OCI-LY7 (cell line): ENCODE data around the gene AKAP11. TPM values are rescaled to one million over a fixed set of nuclear protein-coding genes. Genes with fewer than 3 reads are reported as not detected.

Experiments used
- BruUV-seq: library from RNA; stranded (reverse); fragments of 400-500 nt; replicated peaks from 2 replicates; lab custom pipeline; 2021; lab: Mats Ljungman, UMichigan
- CTCF ChIA-PET: fragments of 300-600 bp; sonication (Branson Sonifier 250); formaldehyde crosslinking; loops from one replicate; lab custom pipeline; 2022; ENCODE audit warnings: antibody characterized with exemption; ENCODE audit not compliant: unreplicated experiment; lab: Charles Lee
- POLR2A ChIA-PET: fragments of 300-600 bp; sonication (Branson Sonifier 250); formaldehyde crosslinking; loops from one replicate; lab custom pipeline; 2022; ENCODE audit warnings: antibody characterized with exemption; lab: Charles Lee
- DNase-seq: peaks from one replicate; pipeline ENCODE4 v3.0.0-alpha.2; 2015; ENCODE audit warnings: low spot score
- H2AFZ ChIP-seq: fragments of 200-600 bp; sonication (generic), shearing (Covaris generic); 2 replicates; pipeline ENCODE4 v1.6.1; 2014; ENCODE audit warnings: mild to moderate bottlenecking, antibody characterized with exemption, low read length, moderate library complexity
- H3K27ac ChIP-seq: fragments of 200-600 bp; sonication (generic); 2 replicates; pipeline ENCODE4 v1.5.1; 2014; ENCODE audit warnings: mixed run types, low read depth, mild to moderate bottlenecking, moderate library complexity, low read length, inconsistent platforms; ENCODE audit not compliant: poor library complexity, severe bottlenecking
- H3K36me3 ChIP-seq: fragments of 200-600 bp; sonication (generic); 2 replicates; pipeline ENCODE4 v1.6.1; 2014; ENCODE audit warnings: mild to moderate bottlenecking, antibody characterized with exemption, low read length, moderate library complexity, mixed read lengths; ENCODE audit not compliant: insufficient read depth
- H3K4me1 ChIP-seq: fragments of 200-600 bp; sonication (generic); 2 replicates; pipeline ENCODE4 v1.5.1; 2014; ENCODE audit warnings: mild to moderate bottlenecking, low read length; ENCODE audit not compliant: insufficient read depth, poor library complexity, severe bottlenecking
- H3K4me2 ChIP-seq: fragments of 200-600 bp; sonication (generic); 2 replicates; pipeline ENCODE4 v1.6.1; 2014; ENCODE audit warnings: mild to moderate bottlenecking, low read length
- H3K4me3 ChIP-seq: fragments of 200-600 bp; sonication (generic); 2 replicates; pipeline ENCODE4 v1.5.1; 2014; ENCODE audit warnings: mild to moderate bottlenecking, low read depth, low read length; ENCODE audit not compliant: poor library complexity, severe bottlenecking
- H3K79me2 ChIP-seq: fragments of 200-600 bp; sonication (generic); 2 replicates; pipeline ENCODE4 v1.6.1; 2016; ENCODE audit warnings: low read depth, mild to moderate bottlenecking, low read length, moderate library complexity, mixed read lengths; ENCODE audit not compliant: insufficient read depth
- H3K9me2 ChIP-seq: fragments of 200-600 bp; sonication (generic); 2 replicates; pipeline ENCODE4 v1.6.1; 2016; ENCODE audit warnings: mild to moderate bottlenecking, low read length, mixed read lengths; ENCODE audit not compliant: insufficient read depth
- H3K9me3 ChIP-seq: fragments of 200-600 bp; sonication (generic); 2 replicates; pipeline ENCODE4 v1.6.1; 2014; ENCODE audit warnings: mild to moderate bottlenecking, mixed run types, low read length, mixed read lengths
- H4K20me1 ChIP-seq: fragments of 200-600 bp; sonication (generic); 2 replicates; pipeline ENCODE4 v1.6.1; 2014; ENCODE audit warnings: mild to moderate bottlenecking, antibody characterized with exemption, low read length, moderate library complexity, mixed read lengths; ENCODE audit not compliant: insufficient read depth
- CTCF ChIP-seq: fragments of 200-600 bp; sonication (generic); conservative IDR thresholded peaks from 2 replicates; pipeline ENCODE4 v1.5.1; 2014; ENCODE audit warnings: mild to moderate bottlenecking, antibody characterized with exemption, low read length, moderate library complexity, mixed read lengths
- EZH2phosphoT487 ChIP-seq: fragments of 200-600 bp; sonication (generic); IDR thresholded peaks from 2 replicates; pipeline ENCODE4 v1.6.1; 2018; ENCODE audit warnings: low read depth, borderline replicate concordance, mild to moderate bottlenecking, mixed run types, antibody characterized with exemption, low read length, moderate library complexity, mixed read lengths
- intact Hi-C: fragments of 100-400 bp; cut with micrococcal nuclease; formaldehyde crosslinking; loops from one replicate; pipeline ENCODE4 v1.10.0; 2022; ENCODE audit not compliant: unreplicated experiment
- total RNA-seq, 2 experiments: library from RNA; depleted of rRNA in 1 of 2; stranded (reverse); fragments of >200 nt in 1 of 2; shearing (Covaris generic) in 1 of 2; gene quantifications; 2 replicates each; pipeline ENCODE4 v1.2.3, GENCODE V29; 2014 to 2022

Gene AKAP11
- total RNA-seq, 2 experiments from 2014 or later, result 13.6 to 29.2 TPM

- no peak for TF ChIP-seq EZH2phosphoT487
- no peak for TF ChIP-seq CTCF
- POLR2A ChIA-PET, result no interaction called here
- Histone ChIP-seq H3K4me1 (peaks cover 77% of the 10 kb centered on the region), H3K4me2 (no peak overlapping the region), H2AFZ (no peak overlapping the region), H3K9me2 (no peaks in the 10 kb centered on the region), H3K4me3 (no peak overlapping the region), H3K79me2 (peaks cover 100% of the 10 kb centered on the region), H4K20me1 (peaks cover 14% of the 10 kb centered on the region), H3K27ac (no peak overlapping the region), H3K9me3 (peaks cover 4% of the 10 kb centered on the region; the same call in 1 of the 2 replicates), H3K36me3 (peaks cover 45% of the 10 kb centered on the region)
- DNase-seq, result no peak
- no TSS peak for BruUV-seq
- CTCF ChIA-PET, result no interaction called here
- intact Hi-C loops, result loop anchor here (10.0 kb wide), 4 partner anchors 325 to 965 kb away; no protein-coding TSS in a partner anchor
These were observed 8.0 kb downstream of the AKAP11 start for GRCh38 chr13:42279986-42280385.

GRCh38 chr13:42280537-42280936 is 8.6 kb downstream of the AKAP11 start:
- Histone ChIP-seq H3K36me3 (peaks cover 50% of the 10 kb centered on the region), H4K20me1 (peaks cover 14% of the 10 kb centered on the region), H3K79me2 (peaks cover 100% of the 10 kb centered on the region), H3K4me2 (no peak overlapping the region), H3K9me2 (no peaks in the 10 kb centered on the region), H2AFZ (no peak overlapping the region), H3K27ac (no peak overlapping the region), H3K4me3 (no peak overlapping the region), H3K9me3 (peaks cover 4% of the 10 kb centered on the region; the same call in 1 of the 2 replicates), H3K4me1 (peaks cover 71% of the 10 kb centered on the region)
- BruUV-seq, result no TSS peak
- intact Hi-C loops, result no loop called here
- ChIA-PET POLR2A (no interaction called here), CTCF (no interaction called here)
- TF ChIP-seq CTCF (no peak), EZH2phosphoT487 (no peak)
- no peak for DNase-seq

- no peak overlapping the region for H3K4me3 ChIP-seq
- peaks cover 14% of the 10 kb centered on the region for H4K20me1 ChIP-seq
- ChIA-PET CTCF (no interaction called here), POLR2A (interaction anchor here (1.5 kb wide), 1 partner anchor 30 kb away, joined by 3 read pairs; no protein-coding TSS in a partner anchor)
- intact Hi-C loops, result no loop called here
- H3K9me3 ChIP-seq, result peaks cover 4% of the 10 kb centered on the region; the same call in 1 of the 2 replicates
- peaks cover 68% of the 10 kb centered on the region for H3K36me3 ChIP-seq
- H2AFZ ChIP-seq, result no peak overlapping the region
- peaks cover 76% of the 10 kb centered on the region for H3K79me2 ChIP-seq
- no TSS peak for BruUV-seq
- H3K27ac ChIP-seq, result no peak overlapping the region
- no peaks in the 10 kb centered on the region for H3K9me2 ChIP-seq
- TF ChIP-seq EZH2phosphoT487 (no peak), CTCF (no peak)
- no peak overlapping the region for H3K4me2 ChIP-seq
- DNase-seq, result no peak
- H3K4me1 ChIP-seq, result peaks cover 41% of the 10 kb centered on the region
These were observed 11.6 kb downstream of the AKAP11 start for GRCh38 chr13:42283574-42283973.
